HG03039 (cell line): ENCODE results near the gene RAB25.
"Not testable (repeated sequence)": the region's sequence is repeated elsewhere in the genome, so short reads cannot be mapped to it uniquely, and the experiment has no call there.

Experiments
- ATAC-seq: cut with Tn5 transposase; IDR thresholded peaks from one replicate; pipeline ENCODE4 v1.9.1; 2021; ENCODE audit warnings: mild to moderate bottlenecking, moderate library complexity; ENCODE audit not compliant: unreplicated experiment

RAB25 gene

GRCh38 chr1:156060937-156061636 is at the start of gene RAB25:
TSS of gene RAB25 (plus strand) at chr1:156061160. CDS start at chr1:156061401, 241 bp downstream.
- ATAC-seq: no peak

GRCh38 chr1:156012051-156012817 is 48.7 kb upstream of the RAB25 start:
- no peak for ATAC-seq

- no peak for ATAC-seq
Measured at GRCh38 chr1:156014829-156015228, 46.1 kb upstream of the RAB25 start.

GRCh38 chr1:156019946-156020292 is 41.0 kb upstream of the RAB25 start:
- no peak for ATAC-seq

GRCh38 chr1:156020293-156021092 is 40.5 kb upstream of the RAB25 start, which contains the start of gene SSR2:
TSS of gene SSR2 (minus strand) at chr1:156020951. CDS start at chr1:156020167, 784 bp downstream.
- ATAC-seq: peak; percentile 95

GRCh38 chr1:156021093-156021428 is 39.9 kb upstream of the RAB25 start:
- ATAC-seq: no peak

GRCh38 chr1:156021954-156022353 is 39.0 kb upstream of the RAB25 start:
- no peak for ATAC-seq

GRCh38 chr1:156024801-156025200 is 36.2 kb upstream of the RAB25 start:
- ATAC-seq: no peak

GRCh38 chr1:156025876-156026275 is 35.1 kb upstream of the RAB25 start:
- no peak for ATAC-seq

- no peak for ATAC-seq
Measured at GRCh38 chr1:156026588-156026987, 34.4 kb upstream of the RAB25 start.

- no peak for ATAC-seq
Measured at GRCh38 chr1:156033011-156033410, 27.9 kb upstream of the RAB25 start.

GRCh38 chr1:156034991-156035390 is 26.0 kb upstream of the RAB25 start:
- ATAC-seq: not testable (repeated sequence)

- no peak for ATAC-seq
Measured at GRCh38 chr1:156042828-156043227, 18.1 kb upstream of the RAB25 start.

- ATAC-seq: no peak
Measured at GRCh38 chr1:156045076-156045475, 15.9 kb upstream of the RAB25 start.

GRCh38 chr1:156048663-156049258 is 12.2 kb upstream of the RAB25 start:
- ATAC-seq: no peak

GRCh38 chr1:156050376-156050775 is 10.6 kb upstream of the RAB25 start:
- no peak for ATAC-seq

- no peak for ATAC-seq
Measured at GRCh38 chr1:156051011-156051725, 9.8 kb upstream of the RAB25 start.

- ATAC-seq: peak; percentile 6
Measured at GRCh38 chr1:156052862-156053767, 7.8 kb upstream of the RAB25 start.

- peak; percentile 38 for ATAC-seq
Measured at GRCh38 chr1:156053768-156054499, 7.0 kb upstream of the RAB25 start, which contains the start of gene UBQLN4. TSS of gene UBQLN4 (minus strand) at chr1:156053798. CDS start at chr1:156053701, 97 bp downstream.
